GM12891 (cell line): ENCODE measurements around the gene ADD2.

ENCODE experiments used
- PAX5 ChIP-seq: IDR thresholded peaks from 2 replicates; pipeline ENCODE4 v1.6.1; 2011; ENCODE audit warnings: low read length, moderate library complexity, mild to moderate bottlenecking; ENCODE audit not compliant: insufficient read depth, severe bottlenecking
- POLR2A ChIP-seq: IDR thresholded peaks from 2 replicates; pipeline ENCODE4 v1.6.1; 2011; ENCODE audit warnings: low read depth, low read length, control low read depth
- POLR2AphosphoS5 ChIP-seq: IDR thresholded peaks from 2 replicates; pipeline ENCODE4 v1.6.1; 2011; ENCODE audit warnings: low read depth, low read length, control low read depth
- POU2F2 ChIP-seq: IDR thresholded peaks from 2 replicates; pipeline ENCODE4 v1.6.1; 2011; ENCODE audit warnings: low read depth, mild to moderate bottlenecking, control low read depth, low read length, moderate library complexity
- SPI1 ChIP-seq: IDR thresholded peaks from 2 replicates; pipeline ENCODE4 v1.6.1; 2011; ENCODE audit warnings: low read depth, low read length, control low read depth
- TAF1 ChIP-seq: IDR thresholded peaks from 2 replicates; pipeline ENCODE4 v1.6.1; 2011; ENCODE audit warnings: low read depth, low read length, control low read depth

GRCh38 chr2:70714141-70714905 lies 53.7 kb downstream of the ADD2 start:
- no peak for TF ChIP-seq SPI1
- no peak for TF ChIP-seq POLR2AphosphoS5
- TF ChIP-seq POLR2A = no peak
- no peak for TF ChIP-seq TAF1
- TF ChIP-seq POU2F2 = no peak
- no peak for TF ChIP-seq PAX5
